ENCODE data around the gene ZNF346. TPM values are rescaled to one million over a fixed set of nuclear protein-coding genes. Genes with fewer than 3 reads are reported as not detected.

ZNF346 gene
- total and polyA plus RNA-seq, 8 donors, result 13.1 to 30.4 (median 26.7) TPM

DNA sequence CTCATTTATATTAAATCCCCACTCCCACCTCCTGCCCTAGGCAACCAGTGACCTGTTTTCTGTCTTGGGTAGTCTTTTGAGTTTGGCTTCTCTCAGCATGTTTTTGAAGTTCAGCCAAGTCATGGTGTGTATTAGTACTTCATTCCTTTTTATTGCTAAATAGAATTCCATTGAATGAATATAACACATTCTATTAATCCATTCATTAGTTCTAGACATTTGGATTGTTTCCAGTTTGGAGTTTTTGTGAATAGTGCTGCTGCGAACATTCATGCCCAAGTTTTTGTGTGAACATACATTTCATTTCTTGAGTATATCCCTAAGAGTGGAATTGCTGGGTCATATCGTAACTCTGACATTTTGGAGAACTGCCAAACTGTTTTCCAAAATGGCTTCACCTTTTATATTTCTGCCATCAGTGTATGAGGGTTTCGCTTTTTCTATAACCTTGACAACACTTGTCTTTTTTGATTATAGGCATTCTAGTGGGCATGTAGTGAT, 2.7 kb downstream of the ZNF346 start:
- peaks cover 0 to 21% of the 10 kb centered on the region in 2 donors for H3K4me1 ChIP-seq
- H3K27me3 ChIP-seq, result no peaks in the 10 kb centered on the region
- peaks cover 0 to 11% of the 10 kb centered on the region in 2 donors for H3K36me3 ChIP-seq
- intact Hi-C loops (cut with DNase I), result no loop called here
- ATAC-seq (no peak), DNase-seq (no peak)
- TF ChIP-seq, protein P1, sequence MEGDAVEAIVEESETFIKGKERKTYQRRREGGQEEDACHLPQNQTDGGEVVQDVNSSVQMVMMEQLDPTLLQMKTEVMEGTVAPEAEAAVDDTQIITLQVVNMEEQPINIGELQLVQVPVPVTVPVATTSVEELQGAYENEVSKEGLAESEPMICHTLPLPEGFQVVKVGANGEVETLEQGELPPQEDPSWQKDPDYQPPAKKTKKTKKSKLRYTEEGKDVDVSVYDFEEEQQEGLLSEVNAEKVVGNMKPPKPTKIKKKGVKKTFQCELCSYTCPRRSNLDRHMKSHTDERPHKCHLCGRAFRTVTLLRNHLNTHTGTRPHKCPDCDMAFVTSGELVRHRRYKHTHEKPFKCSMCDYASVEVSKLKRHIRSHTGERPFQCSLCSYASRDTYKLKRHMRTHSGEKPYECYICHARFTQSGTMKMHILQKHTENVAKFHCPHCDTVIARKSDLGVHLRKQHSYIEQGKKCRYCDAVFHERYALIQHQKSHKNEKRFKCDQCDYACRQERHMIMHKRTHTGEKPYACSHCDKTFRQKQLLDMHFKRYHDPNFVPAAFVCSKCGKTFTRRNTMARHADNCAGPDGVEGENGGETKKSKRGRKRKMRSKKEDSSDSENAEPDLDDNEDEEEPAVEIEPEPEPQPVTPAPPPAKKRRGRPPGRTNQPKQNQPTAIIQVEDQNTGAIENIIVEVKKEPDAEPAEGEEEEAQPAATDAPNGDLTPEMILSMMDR (IDR thresholded peaks at IDR 0.05), result no peak
- H3K27ac ChIP-seq, result no peak overlapping the region
- H3K4me3 ChIP-seq, result no peak overlapping the region
- H3K9me3 ChIP-seq, result no peaks in the 10 kb centered on the region

DNA sequence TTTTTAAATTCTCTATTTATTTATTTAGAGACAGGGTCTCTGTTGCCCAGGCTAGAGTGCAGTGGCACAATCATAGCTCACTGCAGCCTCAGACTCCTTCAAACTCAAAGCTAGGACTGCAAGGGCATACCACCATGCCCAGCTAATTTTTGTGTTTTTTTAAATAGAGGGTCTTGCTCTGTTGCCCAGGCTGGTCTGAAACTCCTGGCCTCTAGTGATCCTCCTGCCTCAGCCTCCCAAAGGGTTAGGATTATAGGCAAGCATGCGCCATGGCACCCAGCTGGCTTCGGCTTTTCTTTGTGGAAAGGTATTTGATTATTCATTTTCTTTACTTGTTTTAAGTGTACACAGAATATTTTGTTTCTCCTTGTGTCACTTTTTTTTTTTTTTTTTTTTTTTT, 5.2 kb downstream of the ZNF346 start:
- Histone ChIP-seq H3K36me3 (peaks cover 0 to 15% of the 10 kb centered on the region in 2 donors), H3K4me1 (peaks cover 0 to 13% of the 10 kb centered on the region in 2 donors), H3K4me3 (no peak overlapping the region), H3K27ac (no peak overlapping the region), H3K27me3 (no peaks in the 10 kb centered on the region), H3K9me3 (peaks cover 0 to 4% of the 10 kb centered on the region in 2 donors)
- DNase-seq (no peak), ATAC-seq (no peak)
- intact Hi-C loops (cut with DNase I), result no loop called here
- TF ChIP-seq, protein P1 (IDR thresholded peaks at IDR 0.05), result no peak

DNA sequence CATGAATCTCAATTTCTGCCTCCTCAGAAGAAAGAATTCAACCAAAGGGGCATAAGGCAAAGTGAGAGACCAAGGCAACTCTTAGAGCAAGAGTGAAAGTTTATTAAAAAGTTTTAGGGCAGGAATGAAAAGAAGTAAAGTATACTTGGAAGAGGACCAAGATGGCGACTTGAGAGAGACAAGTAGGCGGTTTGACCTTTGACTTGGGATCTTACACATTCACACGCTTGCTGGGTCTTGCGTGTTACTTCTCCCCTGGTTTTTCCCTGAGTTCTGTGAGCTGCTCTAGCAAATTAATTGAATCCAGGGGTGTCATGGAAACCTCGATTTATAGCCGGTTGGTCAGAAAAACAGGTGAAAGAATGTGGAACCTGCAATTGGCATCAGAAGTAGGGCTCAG, 7.0 kb downstream of the ZNF346 start:
- DNase-seq (no peak), ATAC-seq (no peak)
- Histone ChIP-seq H3K36me3 (peaks cover 0 to 15% of the 10 kb centered on the region in 2 donors), H3K9me3 (peaks cover 0 to 4% of the 10 kb centered on the region in 2 donors), H3K4me1 (peaks cover 0 to 8% of the 10 kb centered on the region in 2 donors), H3K4me3 (no peak overlapping the region), H3K27me3 (no peaks in the 10 kb centered on the region), H3K27ac (no peak overlapping the region)
- TF ChIP-seq, protein P1 (IDR thresholded peaks at IDR 0.05), result no peak
- intact Hi-C loops (cut with DNase I), result no loop called here

DNA sequence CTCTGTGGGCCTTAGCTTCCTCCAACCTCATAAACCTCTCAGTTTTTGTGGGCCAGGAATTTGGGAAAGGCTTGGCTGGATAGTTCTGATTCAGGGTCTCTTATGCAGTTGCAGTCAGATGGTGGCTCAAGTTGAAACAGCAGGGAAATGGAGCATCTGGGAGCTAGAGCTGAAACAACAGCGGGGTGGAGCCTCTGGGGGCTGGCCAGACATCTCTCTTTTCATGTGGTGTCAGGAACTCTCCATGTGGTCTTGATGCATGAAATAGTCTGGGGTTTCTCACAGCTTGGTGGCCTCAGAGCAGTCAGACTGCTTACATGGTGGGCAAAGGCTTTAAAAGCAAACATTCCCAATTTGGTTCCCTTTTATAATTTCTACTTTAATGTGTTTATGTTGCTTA, 13.5 kb downstream of the ZNF346 start:
- DNase-seq, result no peak
- Histone ChIP-seq H3K27me3 (no peaks in the 10 kb centered on the region), H3K4me1 (peaks cover 0 to 9% of the 10 kb centered on the region in 2 donors), H3K4me3 (no peak overlapping the region), H3K9me3 (peaks cover 0 to 4% of the 10 kb centered on the region in 2 donors), H3K36me3 (peaks cover 0 to 10% of the 10 kb centered on the region in 2 donors), H3K27ac (no peak overlapping the region)
- intact Hi-C loops (cut with DNase I), result no loop called here
- TF ChIP-seq, protein P1 (IDR thresholded peaks at IDR 0.05), result no peak
- ATAC-seq, result no peak

DNA sequence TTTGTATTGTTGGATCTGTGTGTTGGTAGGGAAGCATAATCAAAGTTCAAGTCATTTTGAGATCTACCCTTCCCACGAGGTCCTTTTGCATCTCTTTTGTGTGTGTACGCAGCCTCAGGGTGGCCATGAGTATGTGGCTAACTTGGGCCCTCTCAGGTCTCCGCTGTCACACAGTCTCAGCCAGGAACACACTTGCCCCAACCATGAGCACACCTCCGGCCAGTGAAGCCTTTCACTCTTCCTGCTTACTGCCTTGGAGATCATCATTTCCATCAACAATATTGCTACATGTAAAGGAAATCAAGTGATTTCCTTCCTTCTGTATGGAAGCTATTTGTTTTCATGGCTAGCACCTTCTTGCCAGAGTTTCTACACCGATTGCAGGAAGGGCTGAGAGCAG, 13.9 kb downstream of the ZNF346 start:
- intact Hi-C loops (cut with DNase I), result no loop called here
- DNase-seq, result no peak

More for the DNA sequence above, 13.9 kb downstream of the ZNF346 start:
- Histone ChIP-seq H3K27me3 (no peaks in the 10 kb centered on the region), H3K27ac (no peak overlapping the region), H3K4me3 (no peak overlapping the region), H3K9me3 (peaks cover 0 to 2% of the 10 kb centered on the region in 2 donors), H3K4me1 (peaks cover 0 to 9% of the 10 kb centered on the region in 2 donors), H3K36me3 (peaks cover 0 to 14% of the 10 kb centered on the region in 2 donors)
- no peak for ATAC-seq
- TF ChIP-seq, protein P1 (IDR thresholded peaks at IDR 0.05), result no peak
